DND-41 (cell line): ENCODE measurements around the gene PEX14.

Experiments used
- EZH2 ChIP-seq: IDR thresholded peaks from 3 replicates; pipeline ENCODE4 v1.6.1; 2012; ENCODE audit warnings: borderline replicate concordance, low read depth, mild to moderate bottlenecking, moderate library complexity, low read length, inconsistent platforms; ENCODE audit not compliant: severe bottlenecking
- TF ChIP-seq, protein P1 (sequence below): IDR thresholded peaks from 2 replicates; pipeline ENCODE4 v1.5.1; 2012; ENCODE audit warnings: borderline replicate concordance, low read length, moderate library complexity, mild to moderate bottlenecking; ENCODE audit not compliant: poor library complexity, severe bottlenecking; ENCODE audit errors: extremely low read depth

DNA sequence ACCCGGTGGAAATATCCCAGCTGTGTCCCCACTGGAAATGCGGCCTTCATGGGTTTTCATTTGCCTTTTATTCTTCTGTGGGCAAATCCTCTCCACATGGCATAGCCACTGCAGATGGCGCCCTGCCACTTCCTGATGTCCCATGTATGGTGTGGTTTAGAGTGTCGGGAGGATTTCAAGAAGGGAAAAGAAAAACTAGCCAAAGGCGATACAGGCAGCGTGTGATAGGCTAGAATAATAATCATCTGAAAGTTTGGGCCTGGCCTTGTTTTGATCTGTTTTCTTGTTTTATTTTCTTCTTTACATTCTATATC is 123.6 kb downstream of the PEX14 start:
- TF ChIP-seq, protein P1, sequence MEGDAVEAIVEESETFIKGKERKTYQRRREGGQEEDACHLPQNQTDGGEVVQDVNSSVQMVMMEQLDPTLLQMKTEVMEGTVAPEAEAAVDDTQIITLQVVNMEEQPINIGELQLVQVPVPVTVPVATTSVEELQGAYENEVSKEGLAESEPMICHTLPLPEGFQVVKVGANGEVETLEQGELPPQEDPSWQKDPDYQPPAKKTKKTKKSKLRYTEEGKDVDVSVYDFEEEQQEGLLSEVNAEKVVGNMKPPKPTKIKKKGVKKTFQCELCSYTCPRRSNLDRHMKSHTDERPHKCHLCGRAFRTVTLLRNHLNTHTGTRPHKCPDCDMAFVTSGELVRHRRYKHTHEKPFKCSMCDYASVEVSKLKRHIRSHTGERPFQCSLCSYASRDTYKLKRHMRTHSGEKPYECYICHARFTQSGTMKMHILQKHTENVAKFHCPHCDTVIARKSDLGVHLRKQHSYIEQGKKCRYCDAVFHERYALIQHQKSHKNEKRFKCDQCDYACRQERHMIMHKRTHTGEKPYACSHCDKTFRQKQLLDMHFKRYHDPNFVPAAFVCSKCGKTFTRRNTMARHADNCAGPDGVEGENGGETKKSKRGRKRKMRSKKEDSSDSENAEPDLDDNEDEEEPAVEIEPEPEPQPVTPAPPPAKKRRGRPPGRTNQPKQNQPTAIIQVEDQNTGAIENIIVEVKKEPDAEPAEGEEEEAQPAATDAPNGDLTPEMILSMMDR: peak; percentile 18
- no peak for TF ChIP-seq EZH2
